Astrocyte (in vitro differentiated cells and primary cell): ENCODE results near the gene NCOR1.

Source experiments
- EZH2 ChIP-seq: IDR thresholded peaks from 2 replicates; pipeline ENCODE4 v1.6.1; 2012; ENCODE audit warnings: mild to moderate bottlenecking, low read length, inconsistent platforms; ENCODE audit not compliant: insufficient read depth
- TF ChIP-seq, protein P1 (sequence below): IDR thresholded peaks from 2 replicates; pipeline ENCODE4 v1.5.1; 2011; ENCODE audit warnings: low read depth, mild to moderate bottlenecking, inconsistent platforms, low read length, moderate library complexity; ENCODE audit not compliant: insufficient read depth

DNA sequence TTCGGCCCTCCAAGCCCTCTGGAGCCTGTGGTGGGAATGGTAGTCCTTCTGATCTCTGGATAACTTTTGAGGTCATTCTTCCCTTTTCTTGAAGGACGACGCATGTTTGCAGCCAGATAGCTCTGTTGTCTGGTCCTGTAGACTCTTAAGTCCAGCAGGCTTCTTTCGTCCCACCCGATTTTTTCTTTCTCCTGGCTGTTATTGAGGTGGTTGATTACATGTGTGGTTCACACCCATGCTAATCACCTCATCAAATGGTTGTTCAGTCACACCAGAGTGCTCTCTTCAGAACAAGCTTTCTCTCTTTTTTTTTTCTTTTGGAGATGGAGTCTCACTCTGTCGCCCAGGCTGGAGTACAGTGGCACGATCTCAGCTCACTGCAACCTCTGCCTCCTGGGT lies 32.3 kb upstream of the NCOR1 start:
- TF ChIP-seq, protein P1, sequence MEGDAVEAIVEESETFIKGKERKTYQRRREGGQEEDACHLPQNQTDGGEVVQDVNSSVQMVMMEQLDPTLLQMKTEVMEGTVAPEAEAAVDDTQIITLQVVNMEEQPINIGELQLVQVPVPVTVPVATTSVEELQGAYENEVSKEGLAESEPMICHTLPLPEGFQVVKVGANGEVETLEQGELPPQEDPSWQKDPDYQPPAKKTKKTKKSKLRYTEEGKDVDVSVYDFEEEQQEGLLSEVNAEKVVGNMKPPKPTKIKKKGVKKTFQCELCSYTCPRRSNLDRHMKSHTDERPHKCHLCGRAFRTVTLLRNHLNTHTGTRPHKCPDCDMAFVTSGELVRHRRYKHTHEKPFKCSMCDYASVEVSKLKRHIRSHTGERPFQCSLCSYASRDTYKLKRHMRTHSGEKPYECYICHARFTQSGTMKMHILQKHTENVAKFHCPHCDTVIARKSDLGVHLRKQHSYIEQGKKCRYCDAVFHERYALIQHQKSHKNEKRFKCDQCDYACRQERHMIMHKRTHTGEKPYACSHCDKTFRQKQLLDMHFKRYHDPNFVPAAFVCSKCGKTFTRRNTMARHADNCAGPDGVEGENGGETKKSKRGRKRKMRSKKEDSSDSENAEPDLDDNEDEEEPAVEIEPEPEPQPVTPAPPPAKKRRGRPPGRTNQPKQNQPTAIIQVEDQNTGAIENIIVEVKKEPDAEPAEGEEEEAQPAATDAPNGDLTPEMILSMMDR = no peak
- no peak for TF ChIP-seq EZH2
